Measurements from ENCODE around the gene MAP2K6. TPM values are rescaled to one million over a fixed set of nuclear protein-coding genes. Genes with fewer than 3 reads are reported as not detected.

The MAP2K6 gene
- total RNA-seq, 2 experiments from 2014 or later: 14.0 to 14.6 TPM

GRCh38 chr17:69503711-69504110 lies 89.2 kb downstream of the MAP2K6 start:
- Histone ChIP-seq H3K27me3 (ENCODE audit: control insufficient read depth in 1 of 2, insufficient read depth in 2 of 2, low read length in 2 of 2) (no peaks in the 10 kb centered on the region), H3K4me3 (ENCODE audit: low read length) (no peak overlapping the region), H3K9me3 (ENCODE audit: control insufficient read depth in 1 of 2, insufficient read depth in 1 of 2, low read length in 2 of 2) (no peaks in the 10 kb centered on the region), H3K27ac (ENCODE audit: low read depth in 1 of 2, low read length in 2 of 2) (no peak overlapping the region), H3K36me3 (ENCODE audit: insufficient read depth, low read length) (peaks cover 6% of the 10 kb centered on the region), H3K4me1 (ENCODE audit: insufficient read depth, low read length) (no peaks in the 10 kb centered on the region)
- no peak for TF ChIP-seq CTCF (IDR thresholded peaks at IDR 0.05)
- ATAC-seq (ENCODE audit: poor library complexity): no peak
- intact Hi-C loops (cut with DNase I, micrococcal nuclease): no loop called here
- H3K4me3 Mint-ChIP-seq: no peak overlapping the region
- no peak for DNase-seq
- ChIA-PET POLR2A (no interaction called here), CTCF (no interaction called here)
- no peaks in the 10 kb centered on the region for H3K27me3 Mint-ChIP-seq
- H3K4me1 Mint-ChIP-seq (ENCODE audit: low read depth): peaks cover 51% of the 10 kb centered on the region
- H3K36me3 Mint-ChIP-seq (ENCODE audit: low read depth): peaks cover 35% of the 10 kb centered on the region
- no peaks in the 10 kb centered on the region for H3K9me3 Mint-ChIP-seq
- H3K27ac Mint-ChIP-seq: no peak overlapping the region

GRCh38 chr17:69505740-69506139 lies 91.2 kb downstream of the MAP2K6 start:
- Histone ChIP-seq H3K4me1 (ENCODE audit: insufficient read depth, low read length) (no peaks in the 10 kb centered on the region), H3K27ac (ENCODE audit: low read depth in 1 of 2, low read length in 2 of 2) (no peak overlapping the region), H3K36me3 (ENCODE audit: insufficient read depth, low read length) (peaks cover 6% of the 10 kb centered on the region), H3K9me3 (ENCODE audit: control insufficient read depth in 1 of 2, insufficient read depth in 1 of 2, low read length in 2 of 2) (no peaks in the 10 kb centered on the region), H3K27me3 (ENCODE audit: control insufficient read depth in 1 of 2, insufficient read depth in 2 of 2, low read length in 2 of 2) (no peaks in the 10 kb centered on the region), H3K4me3 (ENCODE audit: low read length) (no peak overlapping the region)
- ATAC-seq (ENCODE audit: poor library complexity) (no peak), DNase-seq (no peak)
- Mint-ChIP-seq H3K4me1 (ENCODE audit: low read depth) (peaks cover 38% of the 10 kb centered on the region), H3K36me3 (ENCODE audit: low read depth) (peaks cover 46% of the 10 kb centered on the region), H3K9me3 (no peaks in the 10 kb centered on the region), H3K27me3 (no peaks in the 10 kb centered on the region), H3K27ac (no peak overlapping the region), H3K4me3 (no peak overlapping the region)
- TF ChIP-seq CTCF (IDR thresholded peaks at IDR 0.05): no peak
- CTCF ChIA-PET: interaction anchor here (2.1 kb wide), 1 partner anchor 17 kb away, joined by 7 read pairs; no protein-coding TSS in a partner anchor
- POLR2A ChIA-PET: no interaction called here
- intact Hi-C loops (cut with DNase I, micrococcal nuclease): no loop called here

GRCh38 chr17:69506489-69506888 lies 92.0 kb downstream of the MAP2K6 start:
- DNase-seq (no peak), ATAC-seq (ENCODE audit: poor library complexity) (no peak)
- Mint-ChIP-seq H3K9me3 (no peaks in the 10 kb centered on the region), H3K36me3 (ENCODE audit: low read depth) (peaks cover 51% of the 10 kb centered on the region), H3K4me1 (ENCODE audit: low read depth) (peaks cover 30% of the 10 kb centered on the region), H3K4me3 (no peak overlapping the region), H3K27ac (no peak overlapping the region), H3K27me3 (no peaks in the 10 kb centered on the region)
- H3K36me3 ChIP-seq (ENCODE audit: insufficient read depth, low read length): peaks cover 6% of the 10 kb centered on the region
- no peaks in the 10 kb centered on the region for H3K27me3 ChIP-seq (ENCODE audit: control insufficient read depth in 1 of 2, insufficient read depth in 2 of 2, low read length in 2 of 2)
- H3K4me1 ChIP-seq (ENCODE audit: insufficient read depth, low read length): no peaks in the 10 kb centered on the region
- no peak overlapping the region for H3K4me3 ChIP-seq (ENCODE audit: low read length)
- peak; percentile 22 for TF ChIP-seq CTCF (IDR thresholded peaks at IDR 0.05)
- no peaks in the 10 kb centered on the region for H3K9me3 ChIP-seq (ENCODE audit: control insufficient read depth in 1 of 2, insufficient read depth in 1 of 2, low read length in 2 of 2)
- CTCF ChIA-PET: interaction anchor here (2.1 kb wide), 1 partner anchor 16 kb away, joined by 7 read pairs; no protein-coding TSS in a partner anchor
- no peak overlapping the region for H3K27ac ChIP-seq (ENCODE audit: low read depth in 1 of 2, low read length in 2 of 2)
- POLR2A ChIA-PET: no interaction called here
- intact Hi-C loops (cut with DNase I, micrococcal nuclease): no loop called here

Data from CD4-positive, alpha-beta T cell (primary cell).